ENCODE measurements around the gene SLC26A2.

SLC26A2 gene

DNA sequence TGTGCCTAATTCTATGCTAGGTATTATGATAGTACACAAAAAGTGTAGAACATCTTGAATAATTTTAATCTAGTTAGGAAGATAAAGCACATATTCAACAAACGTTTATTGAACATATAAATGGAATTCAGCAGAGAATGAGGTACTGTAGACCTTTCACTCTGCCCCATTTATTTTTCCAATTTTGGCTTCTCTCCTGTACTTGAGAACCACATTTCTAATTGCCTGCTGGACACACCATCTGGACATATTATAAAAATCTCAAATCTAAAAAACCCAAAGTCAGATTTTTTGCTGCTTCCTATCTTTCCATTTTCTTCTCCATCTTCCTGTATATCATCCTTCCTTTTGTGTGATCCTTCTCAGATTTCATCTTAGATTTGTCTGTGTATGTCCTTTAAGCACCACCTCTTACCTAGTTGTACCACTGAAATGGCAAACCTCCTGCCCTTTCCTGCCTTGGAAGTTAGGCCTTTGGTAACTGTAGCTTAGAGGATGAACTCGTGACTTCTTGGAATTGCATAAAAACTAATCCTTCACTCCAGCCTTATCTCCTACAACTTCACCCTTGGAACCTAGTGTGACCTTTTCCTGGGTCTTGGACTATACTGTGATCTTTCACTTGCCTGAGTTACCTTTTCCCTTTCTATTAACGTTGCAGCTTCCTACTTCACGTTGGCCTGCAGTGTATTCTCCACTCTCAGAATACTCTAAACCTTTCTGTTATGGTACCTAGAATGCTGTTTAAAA, 8.8 kb downstream of the SLC26A2 start:
- DNase-seq (ENCODE audit: extremely low read depth, low read depth) = no peak
- TF ChIP-seq, protein P1, sequence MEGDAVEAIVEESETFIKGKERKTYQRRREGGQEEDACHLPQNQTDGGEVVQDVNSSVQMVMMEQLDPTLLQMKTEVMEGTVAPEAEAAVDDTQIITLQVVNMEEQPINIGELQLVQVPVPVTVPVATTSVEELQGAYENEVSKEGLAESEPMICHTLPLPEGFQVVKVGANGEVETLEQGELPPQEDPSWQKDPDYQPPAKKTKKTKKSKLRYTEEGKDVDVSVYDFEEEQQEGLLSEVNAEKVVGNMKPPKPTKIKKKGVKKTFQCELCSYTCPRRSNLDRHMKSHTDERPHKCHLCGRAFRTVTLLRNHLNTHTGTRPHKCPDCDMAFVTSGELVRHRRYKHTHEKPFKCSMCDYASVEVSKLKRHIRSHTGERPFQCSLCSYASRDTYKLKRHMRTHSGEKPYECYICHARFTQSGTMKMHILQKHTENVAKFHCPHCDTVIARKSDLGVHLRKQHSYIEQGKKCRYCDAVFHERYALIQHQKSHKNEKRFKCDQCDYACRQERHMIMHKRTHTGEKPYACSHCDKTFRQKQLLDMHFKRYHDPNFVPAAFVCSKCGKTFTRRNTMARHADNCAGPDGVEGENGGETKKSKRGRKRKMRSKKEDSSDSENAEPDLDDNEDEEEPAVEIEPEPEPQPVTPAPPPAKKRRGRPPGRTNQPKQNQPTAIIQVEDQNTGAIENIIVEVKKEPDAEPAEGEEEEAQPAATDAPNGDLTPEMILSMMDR (IDR thresholded peaks at IDR 0.05; ENCODE audit: low read depth, low read length) = no peak

DNA sequence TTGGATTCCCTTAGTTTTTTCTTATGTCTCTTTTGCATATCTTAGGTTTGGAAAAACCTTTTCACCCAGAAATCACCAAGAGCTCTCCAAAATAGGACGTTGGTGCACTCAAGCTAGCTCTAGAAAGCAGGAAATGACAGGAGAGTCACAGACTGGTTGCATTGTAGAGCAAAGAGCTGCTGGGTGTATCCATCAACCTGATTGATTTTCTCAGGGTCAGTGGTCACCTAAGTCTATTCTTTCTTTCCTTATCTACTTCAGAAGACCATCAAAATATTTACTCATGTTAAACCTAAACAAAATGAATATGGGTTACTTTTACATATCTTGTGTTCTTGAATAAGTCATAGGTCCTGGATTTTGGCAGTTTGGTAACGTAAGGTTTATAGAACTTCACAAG, 14.9 kb downstream of the SLC26A2 start:
- TF ChIP-seq, protein P1 (IDR thresholded peaks at IDR 0.05; ENCODE audit: low read depth, low read length) = no peak
- DNase-seq (ENCODE audit: extremely low read depth, low read depth) = no peak

DNA sequence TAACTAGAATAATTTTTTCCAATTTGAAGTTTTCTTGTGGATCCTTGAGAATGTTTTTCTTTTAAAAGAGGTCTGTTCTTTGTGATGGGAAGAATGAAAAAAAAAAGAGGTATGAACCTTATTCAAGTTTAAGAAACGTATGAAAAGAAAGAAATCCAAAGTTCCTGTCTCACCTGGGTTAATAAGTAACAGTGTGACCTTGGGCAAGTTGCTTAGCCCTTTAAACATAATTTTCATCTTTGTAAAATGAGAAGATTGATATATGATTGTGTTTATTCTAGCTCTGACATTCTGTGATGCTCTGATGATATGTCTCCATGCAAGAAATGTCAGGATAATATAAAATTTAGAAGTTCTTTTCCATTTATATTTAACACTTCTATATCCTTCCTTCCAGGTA, 19.3 kb downstream of the SLC26A2 start:
- TF ChIP-seq, protein P1 (IDR thresholded peaks at IDR 0.05; ENCODE audit: low read depth, low read length) = no peak
- DNase-seq (ENCODE audit: extremely low read depth, low read depth) = no peak

DNA sequence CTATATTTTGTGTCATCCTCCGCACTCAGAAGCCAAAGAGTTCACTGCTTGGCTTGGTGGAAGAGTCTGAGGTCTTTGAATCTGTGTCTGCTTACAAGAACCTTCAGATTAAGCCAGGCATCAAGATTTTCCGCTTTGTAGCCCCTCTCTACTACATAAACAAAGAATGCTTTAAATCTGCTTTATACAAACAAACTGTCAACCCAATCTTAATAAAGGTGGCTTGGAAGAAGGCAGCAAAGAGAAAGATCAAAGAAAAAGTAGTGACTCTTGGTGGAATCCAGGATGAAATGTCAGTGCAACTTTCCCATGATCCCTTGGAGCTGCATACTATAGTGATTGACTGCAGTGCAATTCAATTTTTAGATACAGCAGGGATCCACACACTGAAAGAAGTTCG, 20.6 kb downstream of the SLC26A2 start:
- TF ChIP-seq, protein P1 (IDR thresholded peaks at IDR 0.05; ENCODE audit: low read depth, low read length) = no peak

DNA sequence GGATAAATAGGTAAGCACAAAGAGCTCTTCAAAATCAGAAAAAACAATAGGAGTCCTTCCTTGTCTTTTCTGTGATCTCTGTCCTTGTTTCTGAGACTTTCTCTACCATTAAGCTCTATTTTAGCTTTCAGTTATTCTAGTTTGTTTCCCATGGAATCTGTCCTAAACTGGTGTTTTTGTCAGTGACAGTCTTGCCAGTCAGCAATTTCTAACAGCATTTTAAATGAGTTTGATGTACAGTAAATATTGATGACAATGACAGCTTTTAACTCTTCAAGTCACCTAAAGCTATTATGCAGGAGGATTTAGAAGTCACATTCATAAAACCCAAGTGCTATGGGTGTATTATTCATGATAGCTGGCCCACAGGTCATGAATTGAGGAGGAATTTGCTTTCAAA, 21.9 kb downstream of the SLC26A2 start:
- TF ChIP-seq, protein P1 (IDR thresholded peaks at IDR 0.05; ENCODE audit: low read depth, low read length) = no peak

More for the DNA sequence above, 20.6 kb downstream of the SLC26A2 start:
- no peak for DNase-seq (ENCODE audit: extremely low read depth, low read depth)

DNA sequence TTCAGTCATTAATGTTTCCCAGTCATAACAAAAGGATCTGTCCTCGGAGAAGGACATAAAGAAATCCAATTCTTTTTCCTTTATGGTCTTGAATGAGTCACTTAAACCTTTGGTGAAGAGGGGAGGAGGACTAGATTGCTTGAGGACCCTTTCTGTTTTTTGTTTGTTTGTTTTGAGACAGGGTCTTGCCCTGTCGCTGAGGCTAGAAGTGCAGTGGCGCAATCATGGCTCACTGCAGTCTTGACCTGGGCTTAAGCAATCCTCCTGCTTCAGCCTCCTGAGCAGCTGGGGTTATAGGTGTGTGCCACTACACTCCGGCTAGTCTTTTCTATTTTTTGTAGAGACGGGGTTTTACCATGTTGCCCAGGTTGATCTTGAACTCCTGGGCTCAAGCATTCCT, 27.6 kb downstream of the SLC26A2 start:
- no peak for DNase-seq (ENCODE audit: extremely low read depth, low read depth)
- TF ChIP-seq, protein P1 (IDR thresholded peaks at IDR 0.05; ENCODE audit: low read depth, low read length) = no peak

More for the DNA sequence above, 21.9 kb downstream of the SLC26A2 start:
- no peak for DNase-seq (ENCODE audit: extremely low read depth, low read depth)

DNA sequence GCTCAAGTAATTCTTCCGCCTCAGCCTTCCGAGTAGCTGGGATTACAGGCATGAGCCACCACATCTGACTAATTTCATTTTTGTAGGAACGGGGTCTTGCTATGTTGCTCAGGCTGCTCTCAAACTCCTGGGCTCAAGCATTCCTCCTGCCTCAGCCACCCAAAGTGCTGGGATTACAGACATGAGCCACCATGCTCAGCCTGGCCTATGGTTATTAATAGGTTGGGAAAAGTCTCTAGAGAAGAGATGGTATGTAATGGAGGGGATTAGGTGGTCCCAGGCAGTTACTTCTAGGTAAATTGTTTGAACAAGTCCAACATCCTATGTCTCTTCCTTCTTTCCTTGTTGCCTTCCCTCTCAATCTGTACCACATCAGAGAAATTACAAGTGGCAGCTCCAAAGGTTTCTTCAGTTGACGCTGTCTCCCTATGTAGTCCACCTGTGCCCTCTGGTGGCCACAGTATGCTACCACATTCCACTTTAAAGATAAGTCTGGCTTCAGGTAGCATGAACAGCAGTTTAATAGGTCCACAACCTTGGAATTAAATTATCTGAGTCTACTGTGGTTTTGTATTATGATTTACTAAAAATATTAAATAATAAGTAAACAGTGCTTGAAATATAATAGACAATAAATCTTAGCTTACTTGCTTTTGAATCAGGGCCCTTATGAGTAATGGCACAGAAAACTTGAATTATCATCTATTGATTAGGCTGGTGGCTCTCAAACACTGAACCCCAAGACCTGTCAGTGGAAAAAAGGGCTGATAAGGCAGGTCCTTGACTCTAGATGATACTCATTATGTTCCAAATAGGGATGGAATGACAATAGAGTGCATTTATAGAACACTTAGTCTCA, 30.2 kb downstream of the SLC26A2 start:
- TF ChIP-seq, protein P1 (IDR thresholded peaks at IDR 0.05; ENCODE audit: low read depth, low read length) = peak; percentile 89
- peak; percentile 39 for DNase-seq (ENCODE audit: extremely low read depth, low read depth)

All from AG09319 (cell line).